ENCODE measurements around the gene SINHCAF.
"Not testable (repeated sequence)": the region's sequence is repeated elsewhere in the genome, so short reads cannot be mapped to it uniquely, and the experiment has no call there.

The SINHCAF gene

GRCh38 chr12:31303466-31303865, 22.5 kb downstream of the SINHCAF start:
- no peak for DNase-seq

- no peak for DNase-seq
These were observed 24.6 kb downstream of the SINHCAF start for GRCh38 chr12:31301311-31301710.

- DNase-seq: no peak
These were observed 25.2 kb downstream of the SINHCAF start for GRCh38 chr12:31300783-31301182.

- no peak for DNase-seq
These were observed 25.6 kb downstream of the SINHCAF start for GRCh38 chr12:31300341-31300740.

GRCh38 chr12:31298922-31299321, 27.0 kb downstream of the SINHCAF start:
- DNase-seq: no peak

- DNase-seq: no peak
These were observed 27.4 kb downstream of the SINHCAF start for GRCh38 chr12:31298515-31298910.

- DNase-seq: no peak
These were observed 28.1 kb downstream of the SINHCAF start for GRCh38 chr12:31297572-31298514.

- DNase-seq: no peak
These were observed 36.5 kb downstream of the SINHCAF start for GRCh38 chr12:31289441-31289840.

- no peak for DNase-seq
These were observed 37.6 kb downstream of the SINHCAF start for GRCh38 chr12:31288381-31288780.

- no peak for DNase-seq
These were observed 45.8 kb downstream of the SINHCAF start for GRCh38 chr12:31280183-31280582.

- DNase-seq: no peak
These were observed 46.5 kb downstream of the SINHCAF start for GRCh38 chr12:31279390-31279924.

- no peak for DNase-seq
These were observed 47.1 kb downstream of the SINHCAF start for GRCh38 chr12:31278832-31279231.

- no peak for DNase-seq
These were observed 47.5 kb downstream of the SINHCAF start for GRCh38 chr12:31278424-31278823.

GRCh38 chr12:31277081-31277480, 48.9 kb downstream of the SINHCAF start:
- no peak for DNase-seq

- DNase-seq: no peak
These were observed 50.5 kb downstream of the SINHCAF start for GRCh38 chr12:31275491-31275890.

- DNase-seq: no peak
These were observed 51.2 kb downstream of the SINHCAF start for GRCh38 chr12:31274520-31275300.

- DNase-seq: not testable (repeated sequence)
These were observed 52.2 kb downstream of the SINHCAF start for GRCh38 chr12:31273794-31274193.

GRCh38 chr12:31272607-31273225, 53.2 kb downstream of the SINHCAF start:
- no peak for DNase-seq

GRCh38 chr12:31267966-31268365, 58.0 kb downstream of the SINHCAF start:
- peak; percentile 9 for DNase-seq

- DNase-seq: no peak
These were observed 60.2 kb downstream of the SINHCAF start for GRCh38 chr12:31265722-31266121.

GRCh38 chr12:31263661-31264060, 62.3 kb downstream of the SINHCAF start:
- no peak for DNase-seq

- no peak for DNase-seq
These were observed 64.2 kb downstream of the SINHCAF start for GRCh38 chr12:31261744-31262143.

- no peak for DNase-seq
These were observed 65.1 kb downstream of the SINHCAF start for GRCh38 chr12:31260840-31261239.
